Esophagus squamous epithelium (tissue), 4 donors: Measurements from ENCODE around the gene FAM204A.

Experiments
- CTCF ChIP-seq, 6 experiments: fragments of 450-650 bp in 4 of 6; fragments of 200-600 bp in 2 of 6; sonication (generic) in 2 of 6; IDR thresholded peaks; one replicate each; pipeline ENCODE4 v1.5.1; 2016 to 2019; ENCODE audit warnings: antibody characterized with exemption in 6 of 6, mild to moderate bottlenecking in 4 of 6, moderate library complexity in 4 of 6
- POLR2A ChIP-seq, 4 donors: fragments of 450-650 bp; IDR thresholded peaks; one replicate each; pipeline ENCODE4 v1.6.1; 2017; ENCODE audit warnings: antibody characterized with exemption in 4 of 4, mild to moderate bottlenecking in 4 of 4, moderate library complexity in 3 of 4

GRCh38 chr10:118343115-118343514, 991 bp upstream of the FAM204A start:
- TF ChIP-seq CTCF (IDR thresholded peaks at IDR 0.05) (no peak), POLR2A (IDR thresholded peaks at IDR 0.05) (no peak)
